ENCODE data around the gene KIF3B. TPM values are rescaled to one million over a fixed set of nuclear protein-coding genes. Genes with fewer than 3 reads are reported as not detected.

The KIF3B gene
- total RNA-seq, 4 donors from 2014 or later: 26.6 to 46.5 (median 37.5) TPM

DNA sequence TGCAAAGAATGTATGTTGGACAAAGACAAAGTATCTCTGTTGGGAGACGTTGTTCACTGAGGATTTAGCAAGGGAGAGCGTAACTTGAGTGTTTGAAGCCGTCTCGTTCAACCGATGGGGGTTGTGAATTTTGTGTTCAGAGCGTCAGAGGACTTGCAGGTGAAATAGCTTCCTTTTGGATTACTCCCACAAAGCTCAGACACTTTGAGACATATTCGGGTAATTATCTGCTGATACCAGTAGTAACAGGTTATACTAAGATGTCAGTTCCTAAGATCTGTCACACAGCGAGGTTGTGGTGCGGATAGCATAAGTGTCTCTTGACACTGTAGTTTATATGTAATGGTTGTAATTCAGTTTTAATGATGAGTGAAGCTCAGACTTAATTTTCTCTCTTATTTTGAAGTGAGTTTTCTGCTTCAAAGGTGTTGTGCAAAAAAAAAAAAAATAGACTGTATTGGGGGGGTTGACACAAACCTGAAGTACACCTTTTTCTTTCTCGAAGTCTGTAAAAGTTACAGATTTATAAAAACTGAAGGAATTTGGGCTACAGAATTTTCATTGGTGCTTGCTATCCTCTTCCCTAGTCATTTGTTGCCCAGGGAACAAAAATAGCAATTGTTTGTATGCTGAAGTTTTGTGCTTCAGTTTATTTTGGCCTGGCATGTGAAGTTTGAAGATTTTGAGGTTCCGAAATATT, 82.3 kb downstream of the KIF3B start:
- Histone ChIP-seq H3K4me1 (peaks cover 9 to 62% (median 44%) of the 10 kb centered on the region in 4 donors), H3K9me3 (no peaks in the 10 kb centered on the region), H3K27ac (peak overlapping the region; percentile 94 to 98 (median 98)), H3K27me3 (no peaks in the 10 kb centered on the region), H3K4me3 (peak overlapping the region; percentile 81 to 99 (median 96)), H3K36me3 (no peaks in the 10 kb centered on the region)
- 8 to 11% methylated on average over 4 to 11 of the region's 11 CpGs for WGBS, 2 donors (ENCODE audit: low coverage in 1 of 2)
- no peak for DNase-seq
- intact Hi-C loops (cut with DNase I; ENCODE audit: low total_unique reads) (loop anchor here (5.0 kb wide), 1 partner anchor 123 kb away; no protein-coding TSS in a partner anchor), in situ Hi-C loops (cut with MboI; ENCODE audit: low pct_ligation_motif_present in 1 of 4, low pct_unique_long_range_greater_than_20kb in 1 of 4, low sequenced_read_pairs in 3 of 4) (loop anchor here in 1 of 4 donors (25.0 kb wide), 1 partner anchor 97 kb away; no protein-coding TSS in a partner anchor)
- TF ChIP-seq EP300 (IDR thresholded peaks at IDR 0.05; ENCODE audit: low read depth) (no peak), POLR2A (IDR thresholded peaks at IDR 0.05) (no peak), POLR2AphosphoS5 (IDR thresholded peaks at IDR 0.05) (no peak)
- TF ChIP-seq, protein P1, sequence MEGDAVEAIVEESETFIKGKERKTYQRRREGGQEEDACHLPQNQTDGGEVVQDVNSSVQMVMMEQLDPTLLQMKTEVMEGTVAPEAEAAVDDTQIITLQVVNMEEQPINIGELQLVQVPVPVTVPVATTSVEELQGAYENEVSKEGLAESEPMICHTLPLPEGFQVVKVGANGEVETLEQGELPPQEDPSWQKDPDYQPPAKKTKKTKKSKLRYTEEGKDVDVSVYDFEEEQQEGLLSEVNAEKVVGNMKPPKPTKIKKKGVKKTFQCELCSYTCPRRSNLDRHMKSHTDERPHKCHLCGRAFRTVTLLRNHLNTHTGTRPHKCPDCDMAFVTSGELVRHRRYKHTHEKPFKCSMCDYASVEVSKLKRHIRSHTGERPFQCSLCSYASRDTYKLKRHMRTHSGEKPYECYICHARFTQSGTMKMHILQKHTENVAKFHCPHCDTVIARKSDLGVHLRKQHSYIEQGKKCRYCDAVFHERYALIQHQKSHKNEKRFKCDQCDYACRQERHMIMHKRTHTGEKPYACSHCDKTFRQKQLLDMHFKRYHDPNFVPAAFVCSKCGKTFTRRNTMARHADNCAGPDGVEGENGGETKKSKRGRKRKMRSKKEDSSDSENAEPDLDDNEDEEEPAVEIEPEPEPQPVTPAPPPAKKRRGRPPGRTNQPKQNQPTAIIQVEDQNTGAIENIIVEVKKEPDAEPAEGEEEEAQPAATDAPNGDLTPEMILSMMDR (IDR thresholded peaks at IDR 0.05): no peak

DNA sequence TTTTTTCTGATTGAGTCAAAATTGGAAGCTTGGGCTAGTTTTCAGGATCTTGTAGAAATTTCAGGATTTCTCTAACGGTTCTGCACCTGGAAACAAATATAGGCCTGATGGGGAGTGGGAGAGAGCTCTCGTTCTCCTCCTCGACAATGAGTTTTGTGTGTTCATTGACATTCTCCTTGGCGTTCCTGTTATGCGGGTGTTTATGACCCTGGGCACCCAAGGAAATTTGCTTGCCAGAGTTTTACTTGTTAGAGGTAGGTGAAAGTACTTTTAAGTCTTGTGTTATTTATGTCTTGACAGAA, 82.8 kb downstream of the KIF3B start:
- no peak for TF ChIP-seq POLR2A (IDR thresholded peaks at IDR 0.05)
- no peak for TF ChIP-seq EP300 (IDR thresholded peaks at IDR 0.05; ENCODE audit: low read depth)
- no peak for TF ChIP-seq POLR2AphosphoS5 (IDR thresholded peaks at IDR 0.05)
- TF ChIP-seq, protein P1 (IDR thresholded peaks at IDR 0.05): no peak
- Histone ChIP-seq H3K27ac (peak overlapping the region; percentile 94 to 98 (median 98)), H3K36me3 (no peaks in the 10 kb centered on the region), H3K4me3 (peak overlapping the region in 3 of 4 donors; percentile 81 to 99 (median 94)), H3K9me3 (no peaks in the 10 kb centered on the region), H3K27me3 (no peaks in the 10 kb centered on the region), H3K4me1 (peaks cover 9 to 66% (median 44%) of the 10 kb centered on the region in 4 donors)
- in situ Hi-C loops (cut with MboI; ENCODE audit: low pct_ligation_motif_present in 1 of 4, low pct_unique_long_range_greater_than_20kb in 1 of 4, low sequenced_read_pairs in 3 of 4): loop anchor here in 1 of 4 donors (25.0 kb wide), 1 partner anchor 98 kb away; no protein-coding TSS in a partner anchor
- intact Hi-C loops (cut with DNase I; ENCODE audit: low total_unique reads): no loop called here
- WGBS, 2 donors (ENCODE audit: low coverage in 1 of 2): 11% methylated on average over 4 to 5 of the region's 5 CpGs
- DNase-seq: no peak

DNA sequence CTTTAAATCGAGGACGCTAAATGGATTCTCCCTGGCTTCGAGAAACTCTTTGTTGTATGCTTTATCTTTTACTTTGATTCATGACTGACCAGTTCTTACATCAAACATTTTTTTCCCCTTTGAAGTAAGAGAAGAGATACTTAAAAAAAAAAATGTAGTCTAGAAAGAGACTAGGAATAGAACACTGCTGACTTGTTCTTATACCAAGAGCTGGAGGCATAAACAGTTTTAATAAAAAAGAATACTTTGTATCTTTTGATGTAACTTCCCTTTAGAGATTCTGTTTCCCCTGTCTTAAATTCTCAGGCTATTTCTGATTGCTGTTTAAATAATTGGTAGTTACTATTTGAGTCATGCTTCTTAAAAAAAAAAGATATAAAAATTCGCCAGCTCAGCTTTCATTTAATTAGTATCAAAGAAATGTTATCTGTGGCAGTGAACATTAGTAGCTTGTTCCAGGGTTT, 85.5 kb downstream of the KIF3B start:
- DNase-seq: no peak
- intact Hi-C loops (cut with DNase I; ENCODE audit: low total_unique reads) (no loop called here), in situ Hi-C loops (cut with MboI; ENCODE audit: low pct_ligation_motif_present in 1 of 4, low pct_unique_long_range_greater_than_20kb in 1 of 4, low sequenced_read_pairs in 3 of 4) (loop anchor here in 1 of 4 donors (25.0 kb wide), 1 partner anchor 101 kb away; no protein-coding TSS in a partner anchor)
- Histone ChIP-seq H3K9me3 (no peaks in the 10 kb centered on the region), H3K27ac (peak overlapping the region; percentile 1 to 36 (median 11)), H3K27me3 (no peaks in the 10 kb centered on the region), H3K36me3 (no peaks in the 10 kb centered on the region), H3K4me1 (peaks cover 33 to 78% (median 43%) of the 10 kb centered on the region in 4 donors), H3K4me3 (no peak overlapping the region)
- TF ChIP-seq POLR2AphosphoS5 (IDR thresholded peaks at IDR 0.05): no peak
- no peak for TF ChIP-seq EP300 (IDR thresholded peaks at IDR 0.05; ENCODE audit: low read depth)
- TF ChIP-seq, protein P1 (IDR thresholded peaks at IDR 0.05): no peak
- no peak for TF ChIP-seq POLR2A (IDR thresholded peaks at IDR 0.05)
- 11 to 21% methylated on average over 4 of the region's 4 CpGs for WGBS, 2 donors (ENCODE audit: low coverage in 1 of 2)

DNA sequence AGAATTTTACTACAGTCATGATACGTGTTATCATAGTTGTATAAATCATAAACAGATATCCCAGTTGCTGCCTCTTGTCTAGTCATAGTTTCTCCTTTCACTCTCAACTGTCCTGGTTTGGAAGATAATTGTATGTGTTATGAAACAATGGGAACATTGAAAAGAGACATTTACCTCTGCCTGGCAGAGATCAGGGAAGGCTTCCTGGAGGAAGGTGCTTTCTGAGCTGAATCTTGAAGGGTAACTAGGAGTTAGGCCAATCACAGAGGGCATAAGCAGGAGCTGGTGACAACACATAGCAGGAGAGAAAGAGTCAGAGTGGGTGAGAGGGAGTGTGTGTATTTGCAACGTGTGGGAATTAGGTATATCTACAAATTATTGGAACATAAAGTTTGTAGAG, 86.0 kb downstream of the KIF3B start:
- no peaks in the 10 kb centered on the region for H3K27me3 ChIP-seq
- no peak overlapping the region for H3K4me3 ChIP-seq
- peaks cover 35 to 83% (median 47%) of the 10 kb centered on the region in 4 donors for H3K4me1 ChIP-seq
- peak overlapping the region; percentile 1 to 36 (median 11) for H3K27ac ChIP-seq
- 33 to 48% methylated on average over 1 to 2 of the region's 2 CpGs for WGBS, 2 donors (ENCODE audit: low coverage in 1 of 2)
- H3K9me3 ChIP-seq: no peaks in the 10 kb centered on the region
- in situ Hi-C loops (cut with MboI; ENCODE audit: low pct_ligation_motif_present in 1 of 4, low pct_unique_long_range_greater_than_20kb in 1 of 4, low sequenced_read_pairs in 3 of 4): loop anchor here in 1 of 4 donors (25.0 kb wide), 1 partner anchor 101 kb away; no protein-coding TSS in a partner anchor
- intact Hi-C loops (cut with DNase I; ENCODE audit: low total_unique reads): no loop called here
- no peak for DNase-seq
- no peak for TF ChIP-seq POLR2A (IDR thresholded peaks at IDR 0.05)
- TF ChIP-seq, protein P1 (IDR thresholded peaks at IDR 0.05): no peak
- H3K36me3 ChIP-seq: no peaks in the 10 kb centered on the region
